HG02943 (cell line): ENCODE data around the gene CAMK2B.
"Not testable (repeated sequence)": the region's sequence is repeated elsewhere in the genome, so short reads cannot be mapped to it uniquely, and the experiment has no call there.

Experiments
- ATAC-seq: cut with Tn5 transposase; IDR thresholded peaks from one replicate; pipeline ENCODE4 v1.9.1; 2021; ENCODE audit warnings: mild to moderate bottlenecking, low read depth, moderate library complexity; ENCODE audit not compliant: unreplicated experiment

The CAMK2B gene

DNA sequence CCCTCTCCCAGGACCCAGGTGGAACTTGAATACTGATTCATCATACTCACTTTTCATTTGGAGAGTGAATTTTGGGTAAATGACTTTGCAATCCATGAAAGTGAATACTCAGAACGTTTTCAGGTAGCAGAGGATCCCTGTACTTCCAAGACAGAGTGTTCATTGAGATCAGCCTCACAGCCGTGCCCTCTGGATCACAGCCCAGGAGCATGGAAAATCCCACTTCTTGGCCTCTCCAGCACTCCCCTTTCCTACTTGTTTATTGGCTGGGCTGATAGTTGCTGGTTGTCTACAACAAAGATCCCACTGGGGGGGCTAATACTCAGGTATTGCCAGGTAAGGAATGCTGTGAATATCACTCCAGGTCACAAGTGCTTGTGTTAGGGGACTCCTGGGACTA, 142.0 kb downstream of the CAMK2B start:
- no peak for ATAC-seq

DNA sequence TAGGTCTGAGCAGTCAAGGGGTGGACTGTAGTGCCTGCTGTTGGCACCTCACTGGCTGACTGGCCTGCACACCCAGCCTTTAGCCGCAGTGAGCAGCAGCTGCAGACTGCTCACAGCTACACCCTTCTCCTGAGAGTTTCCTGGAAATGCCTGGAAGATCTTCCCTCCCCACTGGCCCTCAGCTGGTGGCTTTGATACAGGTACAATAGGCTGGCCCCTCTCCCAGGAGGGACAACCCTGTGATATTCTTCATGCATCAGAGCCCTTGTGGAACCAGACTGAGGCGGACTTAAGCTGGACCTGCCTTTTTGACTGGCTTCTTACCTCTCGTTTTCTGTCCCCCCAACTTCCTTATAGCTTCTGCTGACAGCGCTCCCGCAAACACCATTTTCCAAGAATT, 142.6 kb downstream of the CAMK2B start:
- ATAC-seq = no peak

DNA sequence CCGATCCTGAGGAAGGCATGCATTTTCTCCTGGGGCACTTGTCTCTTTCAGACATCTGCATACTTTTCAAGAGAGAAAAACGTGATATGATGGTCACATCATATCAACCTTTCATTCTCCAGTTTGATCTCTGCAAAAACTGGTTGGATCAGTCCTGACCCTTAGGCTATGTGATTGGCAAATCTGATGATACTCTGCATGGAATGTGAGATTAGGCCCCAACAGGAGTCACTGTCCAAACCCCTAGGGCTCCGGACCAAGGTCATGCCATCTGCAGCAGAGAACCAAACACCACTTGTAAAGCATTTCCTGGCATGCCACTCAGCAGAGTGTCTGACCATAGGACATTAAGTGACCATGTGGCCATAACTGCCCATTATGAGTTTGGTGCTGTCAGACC, 144.8 kb downstream of the CAMK2B start:
- ATAC-seq = no peak

DNA sequence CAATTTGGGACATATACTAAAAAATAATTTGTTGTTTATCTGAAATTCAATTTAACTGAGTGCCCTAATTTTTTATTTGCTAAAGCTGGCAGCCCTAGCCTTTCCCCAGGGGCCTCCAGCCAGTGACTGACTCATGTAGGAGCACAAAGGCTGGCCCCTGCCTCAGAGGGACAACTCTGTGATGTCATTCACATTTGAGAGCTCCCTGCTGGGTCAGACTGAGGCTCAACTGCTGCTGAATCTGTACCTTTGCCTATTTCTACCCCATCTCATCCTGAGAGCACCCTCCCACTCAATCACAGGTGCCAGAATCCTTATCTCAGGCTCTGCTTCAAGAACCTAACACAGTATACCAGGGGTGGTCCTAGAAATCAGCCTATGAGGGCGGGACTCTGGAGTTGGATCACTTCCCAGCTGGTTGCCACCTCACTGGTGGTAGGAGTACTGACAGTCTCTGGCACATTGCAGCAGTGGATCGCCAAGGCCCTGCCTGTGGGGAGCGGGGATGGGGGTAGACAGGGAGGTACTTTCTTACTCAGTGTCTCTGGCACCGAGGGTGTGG, 147.7 kb downstream of the CAMK2B start:
- ATAC-seq = no peak

DNA sequence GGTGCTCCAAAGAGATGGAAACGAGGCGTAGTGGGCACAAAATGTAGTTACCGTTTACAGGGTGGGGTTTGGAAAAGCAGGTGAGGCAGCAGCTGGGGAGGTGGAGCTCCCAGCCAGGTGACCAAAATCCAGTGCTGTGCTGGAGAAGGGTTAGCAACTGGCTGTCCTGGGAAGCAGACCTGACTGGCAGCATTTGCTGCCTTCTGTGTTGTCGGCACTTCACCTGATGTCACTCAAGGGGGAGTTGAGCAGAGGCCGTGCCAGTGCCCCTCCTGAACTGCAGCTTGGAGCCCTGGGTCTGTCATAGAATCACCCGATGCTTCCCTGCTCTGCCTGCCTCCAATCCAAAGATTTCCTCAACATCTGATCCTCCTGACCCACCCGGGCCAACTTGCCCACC, 148.9 kb downstream of the CAMK2B start:
- ATAC-seq = no peak

DNA sequence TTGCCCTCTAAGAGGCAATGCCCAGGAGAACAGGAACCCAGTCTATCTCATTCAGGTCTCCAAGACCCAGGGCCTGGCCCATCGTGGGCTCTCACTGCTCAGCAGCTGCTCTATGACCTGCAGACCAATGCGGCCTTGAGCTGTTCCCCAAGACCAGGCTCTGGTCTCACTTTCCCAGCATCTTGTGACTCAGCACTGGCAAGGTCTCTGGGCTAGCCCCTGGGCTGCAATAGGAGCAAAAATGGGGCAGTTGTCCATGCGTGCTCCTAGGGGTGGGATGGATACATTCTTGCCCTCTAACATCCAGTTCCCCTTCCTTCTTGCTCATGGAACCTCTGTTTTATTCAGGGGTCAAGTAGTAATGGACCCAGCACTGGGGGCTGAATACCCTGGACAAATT, 149.7 kb downstream of the CAMK2B start:
- no peak for ATAC-seq

DNA sequence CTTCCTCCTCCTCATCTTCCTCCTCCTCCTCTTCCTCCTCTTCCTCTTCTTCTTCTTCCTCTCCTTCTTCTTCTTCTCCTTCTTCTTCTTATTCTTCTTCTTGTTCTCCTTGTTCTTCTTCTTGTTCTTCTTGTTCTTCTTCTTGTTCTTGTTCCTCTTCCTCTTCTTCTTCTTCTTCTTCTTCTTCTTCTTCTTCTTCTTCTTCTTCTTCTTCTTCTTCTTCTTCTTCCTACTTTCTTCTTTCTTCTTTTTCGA, 150.8 kb downstream of the CAMK2B start:
- ATAC-seq = not testable (repeated sequence)

DNA sequence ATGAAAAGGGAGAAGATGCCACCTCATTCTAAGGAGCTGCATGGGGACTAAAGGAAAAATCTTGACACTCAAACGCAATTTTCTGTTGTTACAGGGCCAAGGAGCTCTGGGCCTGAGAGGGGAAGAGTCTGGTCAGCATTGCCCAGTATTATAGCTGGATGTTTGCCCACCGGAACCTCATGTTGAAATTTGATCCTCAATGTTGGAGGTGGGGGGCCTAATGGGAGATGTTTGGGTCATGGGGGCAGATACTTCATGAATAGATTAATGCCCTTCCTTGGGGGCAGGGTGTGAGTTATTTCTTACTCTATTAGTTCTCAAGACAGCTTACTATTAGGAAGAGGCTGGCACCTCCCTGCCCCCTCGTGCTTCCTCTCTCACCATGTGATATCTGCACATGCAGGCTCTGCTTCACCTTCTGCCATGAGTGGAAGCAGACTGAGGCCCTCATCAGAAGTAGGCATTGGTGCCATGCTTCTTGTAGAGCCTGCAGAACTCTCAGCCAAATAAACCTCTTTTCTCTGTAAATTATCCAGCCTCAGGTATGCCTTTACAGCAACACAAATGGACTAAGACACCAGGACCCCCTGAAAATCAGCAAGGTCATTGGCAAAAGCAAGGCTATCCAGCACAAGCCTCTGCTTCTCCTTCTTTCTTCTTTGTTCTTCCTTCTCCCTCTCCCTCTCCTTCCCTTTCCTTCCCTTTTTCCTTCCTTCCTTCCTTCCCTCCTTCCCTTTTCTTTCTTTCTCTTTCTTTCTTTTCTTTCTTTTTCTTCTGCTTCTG, 151.3 kb downstream of the CAMK2B start:
- no peak for ATAC-seq

DNA sequence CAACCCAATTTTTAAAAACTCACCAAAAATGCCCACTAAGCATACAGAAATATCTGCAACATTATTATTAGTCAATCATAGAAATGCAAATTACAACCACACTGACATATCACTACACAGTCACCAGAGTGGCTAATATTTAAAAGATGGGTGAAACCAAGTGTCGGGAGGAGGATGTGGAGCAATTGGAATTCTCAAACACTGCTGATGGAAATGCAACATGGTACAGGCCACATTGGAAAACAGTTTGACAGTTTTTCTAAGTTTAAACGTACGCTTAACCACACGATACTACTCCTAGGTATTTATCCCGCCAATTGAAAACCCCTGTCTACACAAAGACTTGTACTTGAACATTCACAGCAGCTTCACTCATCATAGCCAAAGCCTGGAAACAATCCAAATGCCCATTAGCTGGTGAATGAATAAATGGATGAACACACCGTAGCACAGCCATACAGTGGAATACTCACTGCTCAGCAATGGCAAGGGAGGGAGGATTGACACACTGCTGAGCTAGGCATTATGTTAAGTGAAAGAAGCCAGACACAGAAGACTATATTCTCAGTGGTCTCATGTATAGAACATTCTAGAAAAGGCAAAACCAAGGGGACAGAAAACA, 152.5 kb downstream of the CAMK2B start:
- no peak for ATAC-seq

DNA sequence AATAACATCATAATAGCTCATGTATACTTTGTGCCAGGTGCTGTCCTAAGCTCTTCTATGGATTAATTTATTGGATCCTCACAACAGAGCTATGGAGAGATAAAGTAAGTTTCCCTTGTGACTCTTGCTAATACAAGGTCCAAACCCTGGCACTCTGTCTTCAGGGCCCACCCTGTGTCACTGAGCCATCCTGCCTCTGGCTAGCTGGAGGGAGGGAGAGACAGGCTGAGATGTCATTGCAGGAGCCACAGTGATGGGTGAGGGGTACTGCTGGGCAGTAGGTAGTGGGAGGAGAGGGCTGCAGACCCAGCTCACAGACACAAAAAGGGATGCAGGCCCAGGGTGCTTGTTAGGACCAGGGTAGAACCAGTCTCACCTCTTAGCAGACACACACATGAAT, 153.0 kb downstream of the CAMK2B start:
- no peak for ATAC-seq

DNA sequence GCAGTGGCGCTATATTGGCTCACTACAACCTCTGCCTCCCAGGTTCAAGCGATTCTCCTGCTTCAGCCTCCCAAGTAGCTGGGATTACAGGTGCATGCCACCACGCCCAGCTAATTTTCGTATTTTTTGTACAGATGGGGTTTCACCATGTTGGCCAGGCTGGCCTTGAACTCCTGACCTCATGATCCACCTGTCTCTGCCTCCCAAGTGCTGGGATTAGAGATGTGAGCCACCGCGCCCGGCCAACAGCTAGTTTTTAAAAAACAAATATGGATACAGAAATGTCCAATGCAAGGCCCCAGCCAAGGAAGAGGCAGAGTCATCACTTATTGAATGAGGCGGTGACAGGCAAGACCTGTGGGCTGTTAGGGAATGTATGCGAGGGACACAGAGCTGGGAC, 153.5 kb downstream of the CAMK2B start:
- ATAC-seq = not testable (repeated sequence)

DNA sequence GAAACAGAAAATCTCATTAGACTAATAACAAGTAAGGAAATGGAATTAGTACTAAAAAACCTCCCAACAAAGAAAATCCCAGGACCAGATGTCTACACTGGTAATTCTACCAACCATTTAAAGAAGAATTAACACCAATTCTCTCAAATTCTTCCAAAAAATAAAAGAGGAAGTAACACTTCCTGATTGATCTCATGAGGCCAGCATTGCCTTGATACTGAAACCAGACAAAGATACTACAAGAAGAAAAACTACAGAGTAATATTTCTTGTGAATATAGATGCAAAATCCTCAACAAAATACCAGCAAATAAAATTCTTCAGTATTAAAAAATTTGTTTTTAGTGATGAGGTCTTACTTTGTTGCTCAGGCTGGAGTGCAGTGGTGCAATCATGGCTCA, 157.5 kb downstream of the CAMK2B start:
- ATAC-seq = no peak
